ENCODE measurements around the gene KDM4B. TPM values are rescaled to one million over a fixed set of nuclear protein-coding genes. Genes with fewer than 3 reads are reported as not detected.

Gene KDM4B
- polyA plus RNA-seq, 1 of the 3 experiments (the other 2 are of a cell fraction) = 12.2 TPM

DNA sequence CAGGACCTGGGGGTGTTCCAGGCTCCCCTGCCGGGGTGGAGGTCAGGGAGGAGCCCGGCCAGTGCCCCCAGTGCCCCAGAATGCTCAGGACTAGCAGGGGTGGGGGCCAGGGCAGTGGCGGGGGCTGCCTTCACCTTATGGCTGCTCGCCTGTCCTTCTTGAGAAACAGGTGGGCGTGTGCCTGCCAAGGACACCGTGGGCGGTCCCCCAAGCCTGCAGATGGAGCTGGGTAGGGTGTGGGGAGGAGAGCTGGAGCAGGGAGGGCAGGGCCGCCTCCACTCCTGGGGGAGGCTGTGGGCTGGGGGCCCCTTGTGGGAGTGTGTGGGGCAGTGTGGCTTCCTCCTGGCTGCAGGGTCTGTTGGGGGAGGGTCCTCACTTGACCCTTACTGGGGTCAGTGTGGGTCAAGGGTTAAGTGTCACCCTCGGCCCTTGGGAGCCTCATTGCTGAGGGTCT, 160.1 kb downstream of the KDM4B start:
- Histone ChIP-seq H3K36me3 (replicated peaks in 1 of 2; ENCODE audit: control insufficient read depth in 1 of 2, insufficient read depth in 2 of 2, low read length in 1 of 2) (peaks cover 0 to 28% of the 10 kb centered on the region in 2 experiments), H3K9ac (no peak overlapping the region), H3F3A (replicated peaks; ENCODE audit: insufficient read depth) (no peaks in the 10 kb centered on the region), H2AFZ (ENCODE audit: low read depth) (no peak overlapping the region), H3K9me3 (no peaks in the 10 kb centered on the region), H3K27me3 (ENCODE audit: insufficient read depth) (no peaks in the 10 kb centered on the region), H3K4me2 (no peak overlapping the region), H3K4me1 (ENCODE audit: control insufficient read depth in 1 of 2, insufficient read depth in 2 of 2, low read depth in 1 of 2, low read length in 1 of 2) (peaks cover 0 to 11% of the 10 kb centered on the region in 2 experiments; a peak in 1 of 4 replicates), H3K79me2 (ENCODE audit: insufficient read depth) (no peaks in the 10 kb centered on the region), H3K4me3 (ENCODE audit: low read depth in 2 of 2, low read length in 1 of 2) (no peak overlapping the region), H4K20me1 (ENCODE audit: insufficient read depth) (no peaks in the 10 kb centered on the region), H3K9me2 (no peaks in the 10 kb centered on the region), H3K27ac (ENCODE audit: low read depth in 2 of 2, low read length in 1 of 2) (no peak overlapping the region)
- CTCF ChIA-PET = interaction anchor here (0.9 to 1.2 kb wide), 2 partner anchors 21 to 34 kb away, joined by 3 to 4 read pairs; no protein-coding TSS in a partner anchor
- WGBS (ENCODE audit: low lambda C conversion rate) = 80% methylated on average over 1 of the region's 9 CpGs
- POLR2A ChIA-PET = no interaction called here
- TF ChIP-seq NRF1 (IDR thresholded peaks at IDR 0.05; ENCODE audit: low read depth, low read length) = no peak
- TF ChIP-seq, protein P1, sequence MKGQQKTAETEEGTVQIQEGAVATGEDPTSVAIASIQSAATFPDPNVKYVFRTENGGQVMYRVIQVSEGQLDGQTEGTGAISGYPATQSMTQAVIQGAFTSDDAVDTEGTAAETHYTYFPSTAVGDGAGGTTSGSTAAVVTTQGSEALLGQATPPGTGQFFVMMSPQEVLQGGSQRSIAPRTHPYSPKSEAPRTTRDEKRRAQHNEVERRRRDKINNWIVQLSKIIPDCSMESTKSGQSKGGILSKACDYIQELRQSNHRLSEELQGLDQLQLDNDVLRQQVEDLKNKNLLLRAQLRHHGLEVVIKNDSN (IDR thresholded peaks at IDR 0.05; ENCODE audit: borderline replicate concordance, low read depth) = no peak
- TF ChIP-seq YY1 (IDR thresholded peaks at IDR 0.05; ENCODE audit: low read depth) = no peak
- TF ChIP-seq, protein P2, sequence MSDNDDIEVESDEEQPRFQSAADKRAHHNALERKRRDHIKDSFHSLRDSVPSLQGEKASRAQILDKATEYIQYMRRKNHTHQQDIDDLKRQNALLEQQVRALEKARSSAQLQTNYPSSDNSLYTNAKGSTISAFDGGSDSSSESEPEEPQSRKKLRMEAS (IDR thresholded peaks at IDR 0.05; ENCODE audit: low read depth) = no peak
- no peak for TF ChIP-seq CHD2 (IDR thresholded peaks at IDR 0.05; ENCODE audit: low read length, partially characterized antibody)
- no peak for TF ChIP-seq GABPA (IDR thresholded peaks at IDR 0.05; ENCODE audit: low read depth)
- no peak for TF ChIP-seq TAF1 (IDR thresholded peaks at IDR 0.05; ENCODE audit: borderline replicate concordance, low read depth, low read length)
- TF ChIP-seq RFX5 (IDR thresholded peaks at IDR 0.05; ENCODE audit: low read length) = no peak
- TF ChIP-seq, protein P3, sequence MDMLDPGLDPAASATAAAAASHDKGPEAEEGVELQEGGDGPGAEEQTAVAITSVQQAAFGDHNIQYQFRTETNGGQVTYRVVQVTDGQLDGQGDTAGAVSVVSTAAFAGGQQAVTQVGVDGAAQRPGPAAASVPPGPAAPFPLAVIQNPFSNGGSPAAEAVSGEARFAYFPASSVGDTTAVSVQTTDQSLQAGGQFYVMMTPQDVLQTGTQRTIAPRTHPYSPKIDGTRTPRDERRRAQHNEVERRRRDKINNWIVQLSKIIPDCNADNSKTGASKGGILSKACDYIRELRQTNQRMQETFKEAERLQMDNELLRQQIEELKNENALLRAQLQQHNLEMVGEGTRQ (IDR thresholded peaks at IDR 0.05; ENCODE audit: borderline replicate concordance, low read depth, low read length) = no peak
- TF ChIP-seq TEAD4 (IDR thresholded peaks at IDR 0.05; ENCODE audit: borderline replicate concordance, insufficient read depth) = no peak
- TF ChIP-seq SMC3 (IDR thresholded peaks at IDR 0.05; ENCODE audit: low read depth, low read length) = no peak
- TF ChIP-seq EZH2phosphoT487 (IDR thresholded peaks at IDR 0.05; ENCODE audit: borderline replicate concordance, low read depth) = no peak
- DNase-seq = no peak

DNA sequence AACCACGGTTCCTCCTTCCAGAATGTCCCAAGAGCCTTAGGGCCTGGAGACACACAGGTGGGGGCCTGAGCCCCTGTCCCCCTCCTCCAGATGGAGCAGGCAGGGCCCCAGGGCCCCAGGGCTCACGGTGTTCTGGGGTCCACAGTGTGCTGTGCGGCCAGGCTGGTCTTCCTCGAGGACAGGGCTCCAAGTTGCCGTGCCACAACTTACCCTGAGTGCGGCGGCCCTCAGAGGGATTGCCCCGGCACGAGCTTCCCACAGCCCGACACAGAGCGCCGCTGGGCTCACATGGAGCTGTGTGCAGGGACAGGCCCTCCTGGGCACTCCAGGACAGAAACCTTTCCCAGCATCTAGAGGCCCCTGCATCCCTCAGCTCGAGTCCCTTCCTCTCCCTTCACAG, 160.8 kb downstream of the KDM4B start:
- TF ChIP-seq ELF1 (IDR thresholded peaks at IDR 0.05) = no peak
- TF ChIP-seq YY1 (IDR thresholded peaks at IDR 0.05; ENCODE audit: low read depth) = no peak
- TF ChIP-seq, protein P1 (IDR thresholded peaks at IDR 0.05; ENCODE audit: borderline replicate concordance, low read depth) = no peak
- no peak for TF ChIP-seq TCF12 (IDR thresholded peaks at IDR 0.05)
- TF ChIP-seq, protein P2 (IDR thresholded peaks at IDR 0.05; ENCODE audit: low read depth) = no peak
- no peak for TF ChIP-seq POLR2AphosphoS5 (IDR thresholded peaks at IDR 0.05; ENCODE audit: low read depth, low read length)
- TF ChIP-seq JUND (IDR thresholded peaks at IDR 0.05) = no peak
- TF ChIP-seq MEF2A (IDR thresholded peaks at IDR 0.05; ENCODE audit: borderline replicate concordance, low read depth) = no peak
- no peak for TF ChIP-seq NFIC (IDR thresholded peaks at IDR 0.05; ENCODE audit: borderline replicate concordance)
- no peak for TF ChIP-seq RAD21 (IDR thresholded peaks at IDR 0.05; ENCODE audit: low read length)
- no peak for TF ChIP-seq EP300 (IDR thresholded peaks at IDR 0.05; ENCODE audit: borderline replicate concordance in 1 of 2, low read depth in 1 of 2, low read length in 1 of 2)
- TF ChIP-seq SMC3 (IDR thresholded peaks at IDR 0.05; ENCODE audit: low read depth, low read length) = no peak
- no peak for TF ChIP-seq MXI1 (IDR thresholded peaks at IDR 0.05; ENCODE audit: low read depth, low read length)
- no peak for TF ChIP-seq FOXJ3 (CRISPR knock-in tag; IDR thresholded peaks at IDR 0.05)
- TF ChIP-seq SIN3A (IDR thresholded peaks at IDR 0.05; ENCODE audit: borderline replicate concordance, low read depth, low read length) = no peak
- ChIA-PET CTCF (no interaction called here), POLR2A (no interaction called here)

More for the DNA sequence above, 160.8 kb downstream of the KDM4B start:
- 43% methylated on average over 2 of the region's 13 CpGs for WGBS (ENCODE audit: low lambda C conversion rate)
- Histone ChIP-seq H3F3A (replicated peaks; ENCODE audit: insufficient read depth) (no peaks in the 10 kb centered on the region), H3K4me3 (ENCODE audit: low read depth in 2 of 2, low read length in 1 of 2) (no peak overlapping the region), H3K9me2 (no peaks in the 10 kb centered on the region), H3K9ac (no peak overlapping the region), H3K9me3 (no peaks in the 10 kb centered on the region), H3K79me2 (ENCODE audit: insufficient read depth) (no peaks in the 10 kb centered on the region), H3K27me3 (ENCODE audit: insufficient read depth) (no peaks in the 10 kb centered on the region), H3K4me1 (ENCODE audit: control insufficient read depth in 1 of 2, insufficient read depth in 2 of 2, low read depth in 1 of 2, low read length in 1 of 2) (peaks cover 0 to 11% of the 10 kb centered on the region in 2 experiments; a peak in 1 of 4 replicates), H4K20me1 (ENCODE audit: insufficient read depth) (no peaks in the 10 kb centered on the region), H2AFZ (ENCODE audit: low read depth) (no peak overlapping the region), H3K4me2 (no peak overlapping the region), H3K27ac (ENCODE audit: low read depth in 2 of 2, low read length in 1 of 2) (no peak overlapping the region), H3K36me3 (replicated peaks in 1 of 2; ENCODE audit: control insufficient read depth in 1 of 2, insufficient read depth in 2 of 2, low read length in 1 of 2) (peaks cover 0 to 35% of the 10 kb centered on the region in 2 experiments)
- no peak for DNase-seq
